NCI-H2171 treated with DMSO at 0.1 percent for 48 hours (cell line): ENCODE results near the gene RNF214.
"Not testable (repeated sequence)": the region's sequence is repeated elsewhere in the genome, so short reads cannot be mapped to it uniquely, and the experiment has no call there.

Source experiments
- DNase-seq: peaks from one replicate; lab custom pipeline; 2025; lab: John Stamatoyannopoulos, UW

RNF214 gene

GRCh38 chr11:117197516-117198456 lies 34.7 kb upstream of the RNF214 start:
- no peak for DNase-seq

DNA sequence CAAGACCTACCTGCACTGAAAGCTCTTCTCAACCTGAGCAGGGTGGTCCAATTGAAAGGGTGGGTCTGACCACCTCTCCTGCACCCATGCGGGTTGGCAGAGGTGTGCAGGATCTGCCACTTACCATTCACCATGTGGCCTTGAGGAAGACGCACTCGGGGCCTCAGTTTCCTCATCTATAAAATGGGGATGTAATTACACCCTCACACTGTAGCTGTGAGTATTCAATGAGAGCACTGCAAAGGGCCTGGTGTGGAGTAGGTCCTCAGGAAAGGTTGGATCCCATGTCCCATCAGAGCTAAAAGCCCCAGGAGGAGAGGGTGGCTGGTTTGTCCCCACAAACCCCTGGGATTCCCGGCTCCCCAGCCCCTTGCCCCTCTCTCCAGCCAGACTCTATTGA lies 33.9 kb upstream of the RNF214 start:
- DNase-seq = no peak

GRCh38 chr11:117199053-117199915 lies 33.2 kb upstream of the RNF214 start, which contains the start of gene TAGLN:
TAGLN (plus strand) TSS chr11:117199370; CDS start chr11:117203014, 3,644 bp downstream.
- DNase-seq = no peak

- DNase-seq = no peak
Measured at GRCh38 chr11:117199916-117200812, 32.3 kb upstream of the RNF214 start.

DNA sequence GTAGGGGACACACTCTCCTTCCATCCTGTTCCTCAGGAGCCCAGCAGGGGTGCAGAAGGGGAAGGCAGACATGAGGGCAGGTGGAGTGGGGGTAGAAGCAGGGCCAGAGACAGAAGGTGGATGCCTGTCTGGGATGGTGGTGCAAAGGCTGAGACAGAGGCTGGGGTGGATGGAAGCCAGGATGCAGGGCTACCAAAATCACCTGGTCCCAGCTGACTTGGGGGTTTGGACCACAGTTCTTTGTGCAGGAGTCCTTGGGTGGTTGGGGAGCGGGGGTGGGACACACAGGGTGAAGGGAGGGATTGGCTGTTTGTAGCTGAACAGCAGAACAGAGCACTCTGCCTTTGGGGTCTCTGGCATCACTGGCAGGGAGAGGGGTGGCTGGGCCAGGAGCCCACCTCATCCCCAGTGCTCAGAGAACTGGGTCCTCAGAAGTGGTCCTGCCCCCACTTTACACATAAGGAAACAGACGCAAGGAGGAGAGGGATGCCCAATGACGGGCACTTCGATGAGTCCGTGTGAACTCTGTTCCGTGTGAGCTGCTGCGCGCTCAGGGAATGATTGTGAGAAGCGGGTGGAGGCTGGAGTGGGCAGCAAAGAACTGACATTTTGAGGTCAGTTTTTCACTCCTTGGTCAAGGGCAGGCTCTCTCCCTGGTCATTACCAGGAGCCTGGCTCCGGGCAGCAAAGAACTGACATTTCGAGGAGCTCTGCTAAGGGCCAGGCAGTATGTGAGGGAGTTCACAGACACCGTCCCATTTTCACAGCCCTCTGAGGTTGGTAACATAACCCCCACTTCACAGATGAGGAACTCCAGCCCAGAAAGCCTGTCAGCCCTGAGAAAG lies 31.4 kb upstream of the RNF214 start:
- DNase-seq = no peak

DNA sequence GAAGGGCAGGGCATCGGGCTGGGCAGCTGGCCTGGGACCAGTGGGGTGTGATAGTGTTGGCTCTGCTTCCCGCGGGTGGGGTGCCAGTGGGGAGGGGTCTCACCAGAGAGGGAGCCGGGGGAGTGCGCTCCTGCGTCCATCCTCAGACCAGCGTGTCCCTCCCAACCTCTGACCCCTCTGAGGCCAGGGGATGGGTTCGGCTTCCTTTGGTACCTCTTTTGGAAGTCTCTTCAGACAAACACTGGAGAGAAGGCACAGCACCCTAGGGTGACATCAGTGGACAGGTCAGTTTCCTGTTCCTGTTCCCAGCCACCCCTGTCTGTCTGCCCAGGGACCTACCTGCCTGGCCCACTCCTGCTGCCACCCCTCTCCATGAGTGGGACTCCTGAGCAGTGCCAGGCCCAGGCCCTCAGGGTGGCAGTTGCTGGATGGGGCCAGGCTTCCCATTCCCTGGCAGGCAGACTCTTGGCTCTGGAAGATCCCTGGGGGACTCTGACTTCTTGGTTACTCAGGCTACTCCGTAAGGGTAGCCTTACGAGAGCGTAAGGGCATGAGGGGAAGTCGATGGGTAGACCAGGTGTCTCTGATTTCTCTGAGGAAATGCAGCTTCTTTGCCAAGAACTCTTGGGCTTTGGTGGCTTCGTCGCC lies 30.7 kb upstream of the RNF214 start:
- no peak for DNase-seq

- no peak for DNase-seq
Measured at GRCh38 chr11:117202386-117203068, 29.9 kb upstream of the RNF214 start.

- DNase-seq = no peak
Measured at GRCh38 chr11:117203069-117203407, 29.4 kb upstream of the RNF214 start.

DNA sequence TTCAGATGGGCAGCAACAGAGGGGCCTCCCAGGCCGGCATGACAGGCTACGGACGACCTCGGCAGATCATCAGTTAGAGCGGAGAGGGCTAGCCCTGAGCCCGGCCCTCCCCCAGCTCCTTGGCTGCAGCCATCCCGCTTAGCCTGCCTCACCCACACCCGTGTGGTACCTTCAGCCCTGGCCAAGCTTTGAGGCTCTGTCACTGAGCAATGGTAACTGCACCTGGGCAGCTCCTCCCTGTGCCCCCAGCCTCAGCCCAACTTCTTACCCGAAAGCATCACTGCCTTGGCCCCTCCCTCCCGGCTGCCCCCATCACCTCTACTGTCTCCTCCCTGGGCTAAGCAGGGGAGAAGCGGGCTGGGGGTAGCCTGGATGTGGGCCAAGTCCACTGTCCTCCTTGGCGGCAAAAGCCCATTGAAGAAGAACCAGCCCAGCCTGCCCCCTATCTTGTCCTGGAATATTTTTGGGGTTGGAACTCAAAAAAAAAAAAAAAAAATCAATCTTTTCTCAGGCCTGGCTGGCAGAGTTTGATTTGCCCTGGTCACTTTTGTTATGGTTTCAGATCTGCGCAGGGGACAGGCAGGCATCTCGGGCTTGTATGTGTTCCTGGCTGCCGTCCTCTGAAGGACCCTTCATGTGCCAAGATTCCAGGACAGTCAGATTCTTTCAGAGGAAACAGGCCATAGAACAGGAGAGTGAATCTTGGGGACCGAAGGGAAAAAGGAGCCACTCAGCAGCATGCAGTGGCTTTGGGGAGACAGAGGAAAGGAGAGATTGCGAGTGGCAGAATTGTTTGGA lies 28.0 kb upstream of the RNF214 start:
- no peak for DNase-seq

DNA sequence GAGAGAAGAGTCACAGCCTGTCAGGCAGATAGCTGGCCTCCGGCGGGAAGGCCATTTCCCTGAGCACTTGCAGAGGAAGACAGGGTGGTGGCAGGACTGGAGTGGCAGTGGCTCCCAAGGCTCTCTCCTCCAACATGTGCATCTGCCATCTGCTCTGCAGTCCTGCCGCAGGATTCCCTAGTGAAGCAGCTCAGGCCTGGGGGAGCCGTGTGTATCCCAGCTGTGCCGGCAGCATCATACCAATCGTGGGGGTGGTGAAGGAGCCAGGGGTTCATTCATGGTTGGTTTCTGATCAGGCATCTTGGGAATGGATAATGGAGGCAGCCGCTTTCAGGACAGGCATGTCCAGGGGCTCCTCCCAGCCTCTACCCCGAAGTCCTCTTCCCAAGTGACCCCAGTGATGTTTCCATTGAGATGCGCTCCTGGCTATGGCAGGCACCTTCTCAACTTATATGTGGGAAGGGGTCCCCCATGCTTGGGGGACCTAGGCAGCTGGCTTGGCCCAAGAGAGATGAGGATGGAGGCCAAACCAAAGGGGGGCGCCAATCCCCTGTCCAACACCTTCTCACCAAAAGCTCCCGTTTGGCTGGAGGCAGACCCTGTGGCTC lies 27.2 kb upstream of the RNF214 start:
- peak; percentile 29 for DNase-seq

DNA sequence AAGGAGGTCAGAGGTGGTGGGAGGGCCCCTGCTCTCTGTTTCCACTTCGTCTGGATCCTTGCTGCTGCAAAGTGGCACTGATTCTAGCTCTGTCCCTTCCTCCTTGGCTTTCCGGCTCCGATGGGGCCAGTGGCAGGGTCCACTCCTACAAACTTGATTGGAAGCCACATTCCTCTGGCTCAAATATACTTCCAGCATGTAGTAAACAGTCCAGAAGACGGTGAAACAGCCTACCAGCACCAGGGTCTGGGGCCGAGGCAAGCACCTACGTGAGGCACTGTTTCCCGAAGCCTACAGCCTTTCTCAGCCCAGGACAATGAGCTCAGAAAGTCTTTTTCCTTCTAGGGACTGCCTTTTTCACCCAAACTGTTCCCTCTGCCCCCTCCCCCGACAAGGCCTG lies 26.4 kb upstream of the RNF214 start:
- not testable (repeated sequence) for DNase-seq

GRCh38 chr11:117206859-117207258 lies 25.6 kb upstream of the RNF214 start:
- not testable (repeated sequence) for DNase-seq

GRCh38 chr11:117207481-117207880 lies 25.0 kb upstream of the RNF214 start:
- DNase-seq = not testable (repeated sequence)

- not testable (repeated sequence) for DNase-seq
Measured at GRCh38 chr11:117208710-117209109, 23.8 kb upstream of the RNF214 start.

DNA sequence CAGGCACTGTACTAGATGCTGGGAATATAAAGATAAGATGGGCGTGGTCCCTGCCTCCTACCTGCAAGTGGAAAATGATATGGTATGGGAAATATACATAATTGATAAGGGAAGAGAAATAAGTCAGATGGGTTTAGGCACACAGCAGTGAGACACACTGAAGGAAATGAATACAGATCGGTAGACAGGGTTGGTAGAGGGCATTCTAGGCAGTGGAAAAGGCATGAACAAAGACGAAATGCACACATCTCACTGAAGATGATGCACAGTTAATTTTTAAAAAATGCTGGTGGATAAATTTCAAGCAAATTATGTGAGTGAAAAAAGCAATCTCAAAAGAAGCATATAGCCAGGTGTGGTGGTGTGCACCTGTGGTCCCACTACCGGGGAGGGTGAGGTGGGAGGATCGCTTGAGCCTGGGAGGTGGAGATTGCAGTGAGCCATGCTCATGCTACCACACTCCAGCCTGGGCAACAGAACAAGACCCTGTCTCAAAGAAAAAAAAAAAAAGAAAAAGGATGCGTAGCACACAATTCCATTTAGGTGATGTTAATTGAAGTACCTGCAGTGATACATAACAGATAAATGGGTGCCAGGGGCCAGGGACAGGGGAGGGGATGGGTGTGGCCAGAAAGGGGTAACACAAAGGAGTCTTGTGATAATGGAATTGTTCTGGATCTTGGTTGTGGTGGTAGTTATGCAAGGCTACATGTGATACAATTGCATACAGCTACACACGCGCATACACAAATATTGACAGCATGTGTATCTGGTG lies 22.9 kb upstream of the RNF214 start:
- DNase-seq = not testable (repeated sequence)

DNA sequence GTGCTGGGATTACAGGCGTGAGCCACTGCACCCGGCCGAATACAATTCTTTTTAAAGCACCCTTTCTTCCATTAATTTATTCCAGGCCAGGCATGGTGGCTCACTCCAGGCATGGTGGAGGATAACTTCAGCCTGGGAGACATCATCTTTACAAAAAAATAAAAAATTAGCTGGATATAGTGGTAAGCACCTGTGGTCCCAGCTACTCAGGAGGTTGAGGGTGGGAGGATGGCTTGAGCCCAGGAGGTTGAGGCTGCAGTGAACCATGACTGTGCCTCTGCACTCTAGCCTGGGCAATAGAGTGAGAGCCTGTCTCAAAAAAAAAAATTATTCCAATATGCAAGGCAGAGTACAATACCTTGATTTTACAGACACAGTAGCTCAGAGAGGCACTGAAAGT lies 21.9 kb upstream of the RNF214 start:
- DNase-seq = no peak

DNA sequence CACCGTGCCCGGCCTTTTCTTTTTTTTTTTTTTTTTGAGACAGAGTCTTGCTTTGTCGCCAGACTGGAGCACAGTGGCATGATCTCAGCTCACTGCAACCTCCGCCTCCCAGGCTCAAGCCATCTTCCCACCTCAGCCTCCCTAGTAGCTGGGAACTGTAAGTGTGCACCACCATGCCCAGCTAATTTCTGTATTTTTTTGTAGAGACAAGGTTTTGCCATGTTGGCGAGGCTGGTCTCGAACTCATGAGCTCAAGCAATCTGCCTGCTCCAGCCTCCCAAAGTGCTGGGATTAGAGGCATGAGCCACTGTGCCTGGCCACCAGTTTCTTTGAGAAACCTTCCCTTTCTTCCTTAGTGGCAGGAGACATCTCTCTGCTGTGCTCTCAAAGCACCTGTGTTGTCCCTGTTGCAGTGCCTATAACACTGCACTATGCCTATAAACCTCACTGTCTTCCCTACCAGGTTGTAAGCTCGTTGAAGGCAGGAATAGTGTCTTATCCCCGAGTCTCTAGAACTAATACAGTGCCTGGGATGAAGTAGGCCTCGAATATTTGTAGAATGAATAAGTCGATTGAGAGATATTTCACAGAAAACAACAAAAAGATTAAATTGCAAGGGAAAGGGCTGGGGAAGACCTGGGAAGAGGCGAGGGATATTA lies 19.6 kb upstream of the RNF214 start:
- DNase-seq = no peak
